ENCODE measurements around the gene LDHAL6A. TPM values are rescaled to one million over a fixed set of nuclear protein-coding genes. Genes with fewer than 3 reads are reported as not detected.
A peak's percentile ranks its signal among the peaks of the same experiment; 100 is the strongest.

Gene LDHAL6A
- total and polyA plus RNA-seq, 2 of the 13 experiments (the other 11 are each of a cell fraction or from before 2014, with no cell fraction given): not detected

GRCh38 chr11:18408558-18409291, 46.9 kb upstream of the LDHAL6A start (continued):
- TF ChIP-seq SNAPC4 (CRISPR knock-in tag; IDR thresholded peaks at IDR 0.05): no peak
- TF ChIP-seq ZNF878 (CRISPR knock-in tag; IDR thresholded peaks at IDR 0.05): peak; percentile 33; the same call in 1 of the 2 replicates
- peak; percentile 99 for TF ChIP-seq RBM22 (optimal IDR thresholded peaks at IDR 0.05; ENCODE audit: low read length)
- no peak for TF ChIP-seq ZNF572 (CRISPR knock-in tag; IDR thresholded peaks at IDR 0.05)
- TF ChIP-seq PHB2 (IDR thresholded peaks at IDR 0.05; ENCODE audit: partially characterized antibody): no peak
- no peak for TF ChIP-seq TBX2 (CRISPR knock-in tag; IDR thresholded peaks at IDR 0.05; ENCODE audit: borderline replicate concordance)
- TF ChIP-seq ATF5 (CRISPR knock-in tag; IDR thresholded peaks at IDR 0.05; ENCODE audit: low read depth): peak; percentile 58; the same call in 1 of the 2 replicates
- no peak for TF ChIP-seq GABPA (IDR thresholded peaks at IDR 0.05; ENCODE audit: low read depth, low read length)
- no peak for TF ChIP-seq GABPA (CRISPR knock-in tag; IDR thresholded peaks at IDR 0.05; ENCODE audit: low read depth)
- peak; percentile 65 for TF ChIP-seq HNF1B (CRISPR knock-in tag; IDR thresholded peaks at IDR 0.05)
- TF ChIP-seq RCOR2 (CRISPR knock-in tag; IDR thresholded peaks at IDR 0.05): no peak
- no peak for TF ChIP-seq SETDB1 (CRISPR knock-in tag; IDR thresholded peaks at IDR 0.05; ENCODE audit: borderline replicate concordance)
- TF ChIP-seq TBL1XR1 (IDR thresholded peaks at IDR 0.05; ENCODE audit: borderline replicate concordance, low read length, partially characterized antibody): no peak
- TF ChIP-seq NRL (CRISPR knock-in tag; IDR thresholded peaks at IDR 0.05; ENCODE audit: borderline replicate concordance): no peak
- TF ChIP-seq PLSCR1 (CRISPR knock-in tag; IDR thresholded peaks at IDR 0.05; ENCODE audit: borderline replicate concordance): no peak
- TF ChIP-seq ZGPAT (CRISPR knock-in tag; IDR thresholded peaks at IDR 0.05): 0 out of 2 replicates have a peak, but pooled peaks have one; percentile 54
- peak; percentile 83 for TF ChIP-seq ZC3H4 (CRISPR knock-in tag; IDR thresholded peaks at IDR 0.05; ENCODE audit: borderline replicate concordance)
- TF ChIP-seq AHR (CRISPR knock-in tag; IDR thresholded peaks at IDR 0.05): no peak
- no peak for TF ChIP-seq IKZF4 (CRISPR knock-in tag; IDR thresholded peaks at IDR 0.05; ENCODE audit: borderline replicate concordance, low read depth, not compliant biosample characterization)
- no peak for TF ChIP-seq ARHGAP35 (CRISPR knock-in tag; IDR thresholded peaks at IDR 0.05; ENCODE audit: borderline replicate concordance)

Measured in HepG2 (cell line).